Left lung (tissue), 10 donors: Measurements from ENCODE around the gene GLYATL2. TPM values are rescaled to one million over a fixed set of nuclear protein-coding genes. Genes with fewer than 3 reads are reported as not detected.

Source experiments
- ATAC-seq: fragments of 200-7000 bp; cut with Tn5 transposase; one replicate; pipeline ENCODE4 v1.9.1; 2020; ENCODE audit warnings: moderate library complexity
- DNase-seq, 4 donors: peaks; one replicate each; pipeline ENCODE4 v3.0.0-alpha.2; 2013 to 2020
- H3K27ac ChIP-seq, 2 donors: fragments of 200-600 bp; sonication (generic) in 1 of 2; one replicate each; pipeline versions ENCODE4 v1.5.0 to v1.8.0; 2020 to 2021
- H3K27me3 ChIP-seq, 2 donors: fragments of 200-600 bp; sonication (generic) in 1 of 2; one replicate each; pipeline versions ENCODE4 v1.5.0 to v1.8.0; 2020 to 2021
- H3K36me3 ChIP-seq, 2 donors: fragments of 200-600 bp; sonication (generic) in 1 of 2; one replicate each; pipeline versions ENCODE4 v1.5.0 to v1.8.0; 2020 to 2021
- H3K4me1 ChIP-seq, 2 donors: fragments of 200-600 bp; one replicate each; pipeline ENCODE4 v1.8.0; 2021
- H3K4me3 ChIP-seq, 2 donors: fragments of 200-600 bp; sonication (generic) in 1 of 2; one replicate each; pipeline versions ENCODE4 v1.5.0 to v1.8.0; 2020 to 2021; ENCODE audit warnings: mild to moderate bottlenecking in 1 of 2
- H3K9me3 ChIP-seq, 2 donors: fragments of 200-600 bp; sonication (generic) in 1 of 2; one replicate each; pipeline versions ENCODE4 v1.5.0 to v1.8.0; 2020 to 2021
- CTCF ChIP-seq, 2 donors: fragments of 200-600 bp; sonication (generic) in 1 of 2; IDR thresholded peaks; one replicate each; pipeline versions ENCODE4 v1.5.0 to v1.8.0; 2021; ENCODE audit warnings: antibody characterized with exemption in 2 of 2
- intact Hi-C, 2 donors: fragments of 100-400 bp; cut with DNase I; formaldehyde crosslinking; loops; one replicate each; pipeline versions ENCODE4 v1.11.2 to v1.14.2; 2022
- polyA plus RNA-seq, 6 donors: library from polyadenylated mRNA; unstranded; fragments of 120-200 nt; gene quantifications; one replicate each; pipeline ENCODE4 v1.2.1, GENCODE V29; 2013; ENCODE audit not compliant: insufficient read length in 6 of 6
- total RNA-seq, 2 donors: library from RNA; stranded (reverse); fragmentation: NEBNext Ultra II Directional; extraction: Animal tissue kit (Norgen Biotek cat#: 25700); gene quantifications; one replicate each; pipeline ENCODE4 v1.2.1, GENCODE V29; 2021
- donor health status: DM: no; HTN: yes; CAD: no.
- donor health status: DM: no; HTN: no; CAD: no.

Gene GLYATL2
- total and polyA plus RNA-seq, 8 donors = 1.0 to 4.3 (median 2.3) TPM; not detected in 2

DNA sequence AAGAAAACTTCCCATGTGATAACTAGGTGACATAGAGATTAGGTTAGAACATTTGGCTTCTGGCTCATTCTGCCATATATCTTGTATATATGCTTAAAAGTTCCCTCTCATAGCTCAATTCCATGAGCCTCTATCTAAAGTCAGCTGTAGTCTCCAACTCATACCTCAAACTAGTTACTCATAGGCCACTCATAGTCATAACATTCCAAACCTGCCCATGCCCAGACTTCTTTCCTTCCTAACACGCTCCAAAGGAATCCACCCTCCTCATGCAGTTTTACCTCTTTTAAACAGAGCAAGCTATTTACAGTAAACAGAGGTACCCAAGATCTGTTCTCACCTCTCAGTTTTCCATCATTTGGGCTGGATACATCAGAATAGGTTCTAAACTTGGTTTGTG is 39.4 kb downstream of the GLYATL2 start:
- ATAC-seq (no peak), DNase-seq (no peak)
- no peaks in the 10 kb centered on the region for H3K4me1 ChIP-seq
- no peak overlapping the region for H3K27ac ChIP-seq
- no peak overlapping the region for H3K4me3 ChIP-seq
- no peaks in the 10 kb centered on the region for H3K36me3 ChIP-seq
- no peaks in the 10 kb centered on the region for H3K27me3 ChIP-seq
- no peak for TF ChIP-seq CTCF (IDR thresholded peaks at IDR 0.05)
- no peaks in the 10 kb centered on the region for H3K9me3 ChIP-seq
- intact Hi-C loops = no loop called here

DNA sequence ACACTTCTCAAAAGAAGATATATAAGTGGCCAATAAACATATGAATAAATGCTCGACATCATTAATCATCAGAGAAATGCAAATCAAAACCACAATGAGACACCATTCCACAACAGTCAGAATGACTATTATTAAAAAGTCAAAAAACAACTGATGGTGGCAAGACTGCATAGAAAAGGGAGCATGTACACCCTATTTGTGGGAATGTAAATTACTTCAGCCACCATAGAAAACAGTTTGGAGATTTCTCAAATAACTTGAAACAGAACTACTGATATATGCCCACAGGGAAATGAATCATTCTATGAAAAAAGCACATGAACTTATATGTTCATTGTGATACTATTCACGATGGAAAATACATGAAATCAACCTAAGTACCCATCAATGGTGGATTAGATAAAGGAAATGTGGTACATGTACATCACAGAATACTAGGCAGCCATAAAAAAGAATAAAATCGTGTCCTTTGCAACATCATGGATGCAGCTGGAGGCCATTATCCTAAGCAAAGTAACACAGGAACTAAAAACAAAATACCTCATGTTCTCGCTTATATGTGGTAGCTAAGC is 42.4 kb downstream of the GLYATL2 start:
- no peak for TF ChIP-seq CTCF (IDR thresholded peaks at IDR 0.05)
- H3K27me3 ChIP-seq = no peaks in the 10 kb centered on the region
- no peak overlapping the region for H3K27ac ChIP-seq
- no peaks in the 10 kb centered on the region for H3K9me3 ChIP-seq
- no peaks in the 10 kb centered on the region for H3K4me1 ChIP-seq
- no peaks in the 10 kb centered on the region for H3K36me3 ChIP-seq
- no peak overlapping the region for H3K4me3 ChIP-seq
- no peak for ATAC-seq
- DNase-seq = no peak
- intact Hi-C loops = no loop called here

DNA sequence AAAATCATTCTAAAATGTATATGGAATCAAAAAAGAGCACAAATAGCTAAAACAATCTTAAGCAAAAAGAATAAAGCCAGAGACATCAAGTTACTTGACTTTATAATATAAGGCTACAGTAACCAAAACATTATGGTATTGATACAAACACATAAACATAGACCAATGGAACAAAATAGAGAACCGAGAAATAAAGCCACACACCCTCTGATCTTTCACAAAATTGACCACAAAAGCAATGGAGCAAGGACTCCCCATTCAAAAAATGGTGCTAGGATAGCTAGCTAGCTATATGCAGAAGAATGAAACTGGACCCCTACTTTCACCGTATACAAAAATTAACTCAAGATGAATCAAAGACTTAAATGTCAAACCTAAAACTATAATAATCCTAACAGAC is 43.2 kb downstream of the GLYATL2 start:
- H3K4me1 ChIP-seq = no peaks in the 10 kb centered on the region
- H3K36me3 ChIP-seq = no peaks in the 10 kb centered on the region
- no peak for DNase-seq
- no peak overlapping the region for H3K27ac ChIP-seq
- intact Hi-C loops = no loop called here
- H3K4me3 ChIP-seq = no peak overlapping the region
- H3K9me3 ChIP-seq = no peaks in the 10 kb centered on the region
- TF ChIP-seq CTCF (IDR thresholded peaks at IDR 0.05) = no peak
- no peaks in the 10 kb centered on the region for H3K27me3 ChIP-seq
- ATAC-seq = no peak

DNA sequence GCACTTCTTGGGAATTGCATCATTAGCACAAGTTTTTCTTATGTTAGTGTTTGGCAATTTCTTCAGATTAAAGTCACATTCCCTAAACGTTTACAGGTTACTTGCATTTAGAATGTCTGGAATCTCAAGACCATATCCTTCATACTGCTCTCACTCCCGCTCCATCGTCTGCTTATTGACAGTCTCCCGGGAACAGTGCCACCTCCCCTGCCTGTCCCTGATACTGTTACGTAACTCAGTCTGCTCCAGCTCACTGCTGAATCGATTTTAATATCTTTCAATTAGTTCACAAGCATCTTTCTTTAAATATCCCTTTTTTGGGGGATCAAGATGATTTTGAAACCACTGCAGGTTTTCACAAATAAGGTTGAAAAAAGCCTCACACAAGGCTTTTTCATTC is 48.2 kb downstream of the GLYATL2 start:
- Histone ChIP-seq H3K27ac (no peak overlapping the region), H3K27me3 (no peaks in the 10 kb centered on the region), H3K4me1 (no peaks in the 10 kb centered on the region), H3K4me3 (no peak overlapping the region), H3K9me3 (peaks cover 0 to 4% of the 10 kb centered on the region in 2 donors), H3K36me3 (no peaks in the 10 kb centered on the region)
- no peak for TF ChIP-seq CTCF (IDR thresholded peaks at IDR 0.05)
- DNase-seq = no peak
- peak; percentile 27 for ATAC-seq
- intact Hi-C loops = no loop called here

DNA sequence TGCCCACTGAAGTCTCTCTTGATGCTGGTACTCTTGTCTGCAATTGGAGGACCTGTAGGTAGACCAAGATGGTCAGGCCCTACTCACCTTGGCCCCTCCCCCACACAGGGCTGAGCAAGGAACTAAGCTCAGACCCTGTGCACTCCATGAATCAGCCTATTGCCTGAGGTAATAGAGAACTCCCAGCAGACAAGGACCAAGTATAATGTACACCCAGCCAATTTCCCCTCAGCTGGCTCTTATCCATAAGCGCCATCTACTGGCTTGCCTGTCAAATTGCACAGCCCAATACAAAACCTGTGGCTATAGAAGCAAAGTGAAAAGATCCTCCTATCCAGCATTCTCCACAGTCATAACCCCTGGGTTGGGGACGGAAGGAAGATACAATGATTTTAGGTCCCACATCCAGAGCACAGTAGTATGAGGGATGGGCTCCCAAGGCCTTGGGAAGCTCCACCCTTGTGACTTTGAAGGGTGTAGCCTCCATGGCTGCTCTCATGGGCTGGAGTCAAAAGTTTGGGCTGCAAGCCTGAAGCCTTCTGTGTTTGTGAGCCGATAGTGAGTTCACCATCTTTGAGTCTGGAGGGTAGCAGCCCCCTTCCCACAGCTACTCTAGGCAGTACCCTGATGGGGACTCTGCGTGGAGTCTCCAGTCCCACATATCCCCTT is 56.0 kb downstream of the GLYATL2 start:
- no peak overlapping the region for H3K4me3 ChIP-seq
- DNase-seq = peak in 2 of 4 donors; percentile 17 to 58
- H3K27me3 ChIP-seq = no peaks in the 10 kb centered on the region
- peak; percentile 94 for ATAC-seq
- H3K9me3 ChIP-seq = peaks cover 0 to 4% of the 10 kb centered on the region in 2 donors
- no peak overlapping the region for H3K27ac ChIP-seq
- intact Hi-C loops = no loop called here
- H3K36me3 ChIP-seq = no peaks in the 10 kb centered on the region
- H3K4me1 ChIP-seq = no peaks in the 10 kb centered on the region
- TF ChIP-seq CTCF (IDR thresholded peaks at IDR 0.05) = peak; percentile 60 to 69
